HG02642 (cell line): ENCODE data around the gene PITPNC1.
A peak's percentile ranks its signal among the peaks of the same experiment; 100 is the strongest.

ENCODE experiments used
- ATAC-seq: cut with Tn5 transposase; IDR thresholded peaks from one replicate; pipeline ENCODE4 v1.9.1; 2021; ENCODE audit warnings: mild to moderate bottlenecking; ENCODE audit not compliant: unreplicated experiment, poor library complexity

Gene PITPNC1

DNA sequence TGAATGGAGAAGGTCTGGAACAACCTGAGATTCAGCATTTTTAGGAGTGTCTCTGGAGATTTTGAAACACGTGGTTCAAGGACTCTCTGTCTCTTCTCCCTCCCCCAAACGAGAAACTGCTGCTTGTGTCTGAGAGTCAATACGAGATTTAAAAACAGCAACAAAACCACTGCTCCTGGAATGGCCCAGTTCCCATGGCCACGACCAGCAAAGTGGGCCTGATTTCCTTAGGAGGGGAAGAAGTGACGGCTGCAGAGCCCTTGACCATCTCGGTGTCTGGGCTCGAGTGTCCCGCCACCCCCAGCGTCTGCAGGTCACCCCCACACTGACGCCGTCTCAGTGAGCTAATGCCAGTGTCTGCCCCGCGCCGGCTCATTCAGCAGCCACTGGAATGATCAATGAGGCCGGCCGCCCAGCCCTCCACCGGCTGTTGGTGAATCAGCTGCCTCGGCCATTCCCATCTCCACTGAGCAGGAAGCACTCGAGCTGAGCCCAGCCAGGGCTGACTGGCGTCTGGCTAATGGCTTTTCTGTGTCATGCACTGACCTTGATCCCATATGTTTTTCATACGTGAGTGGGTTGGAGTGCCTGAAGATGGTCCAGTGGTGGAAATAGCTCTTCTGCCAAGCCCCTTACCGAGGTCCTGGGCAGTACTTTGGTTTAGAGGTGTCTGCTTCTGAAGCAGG, 151.8 kb downstream of the PITPNC1 start:
- no peak for ATAC-seq

DNA sequence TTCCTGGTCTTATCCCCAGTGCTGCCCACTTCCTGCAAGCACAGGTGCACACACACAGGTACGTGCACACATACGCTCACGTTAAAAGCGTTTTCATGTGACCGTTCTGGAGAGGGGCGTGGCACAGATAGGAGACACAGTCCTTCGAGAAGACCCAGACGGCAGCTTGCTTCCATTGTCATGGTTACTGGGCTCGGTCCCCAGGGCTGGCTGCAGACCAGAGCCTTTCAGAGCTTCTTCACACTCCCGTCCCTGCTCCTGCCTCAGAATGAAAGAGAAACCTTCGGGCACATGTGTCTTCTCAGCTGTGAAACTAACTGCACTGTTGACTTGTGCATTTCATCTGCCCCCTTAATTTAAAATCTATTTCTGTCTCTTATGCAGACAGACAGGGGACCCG, 154.2 kb downstream of the PITPNC1 start:
- ATAC-seq = peak; percentile 78

DNA sequence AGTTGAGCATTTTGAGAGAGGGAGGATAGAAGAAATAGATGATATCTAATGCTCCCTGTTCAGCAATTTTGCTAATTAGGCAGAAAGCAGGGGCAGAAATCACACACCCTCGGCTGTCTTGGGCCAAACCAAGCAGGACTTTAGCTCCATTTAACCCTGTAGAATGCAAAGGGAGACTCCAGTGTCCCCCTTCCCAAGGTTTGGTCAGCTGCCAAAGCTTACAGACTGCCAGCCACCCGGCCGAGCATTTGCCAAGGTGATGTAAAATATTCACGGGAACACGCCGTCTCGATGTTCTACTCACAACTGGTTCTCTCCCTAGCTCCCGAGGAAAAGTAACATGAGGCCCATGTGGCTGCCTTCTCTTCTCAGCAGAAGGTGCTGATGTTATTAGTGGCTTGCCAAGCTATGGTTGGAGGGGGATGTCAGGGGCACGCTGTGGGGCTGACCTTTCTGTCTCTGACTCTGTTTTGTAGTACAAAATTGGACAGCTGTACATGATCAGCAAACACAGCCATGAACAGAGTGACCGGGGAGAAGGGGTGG, 155.3 kb downstream of the PITPNC1 start:
- no peak for ATAC-seq

DNA sequence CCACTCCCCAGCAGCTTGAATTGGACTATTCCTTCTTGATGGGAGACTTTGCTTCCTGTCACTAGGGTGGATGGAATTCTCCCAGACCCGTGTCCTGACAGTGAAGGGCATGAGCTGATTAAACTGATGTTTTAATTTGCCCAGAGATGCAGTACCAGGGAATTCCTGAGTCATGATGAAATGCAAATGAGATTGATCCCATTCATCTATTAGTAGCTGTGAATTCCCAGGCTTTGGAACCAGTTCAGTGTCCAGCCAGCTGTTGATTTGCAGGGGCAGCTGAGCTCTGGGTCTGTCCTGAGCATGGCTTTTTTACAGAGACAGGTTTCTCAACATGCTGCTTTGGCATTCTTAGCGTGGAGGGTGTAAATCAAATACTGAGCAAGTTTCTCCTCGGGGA, 157.9 kb downstream of the PITPNC1 start:
- no peak for ATAC-seq

DNA sequence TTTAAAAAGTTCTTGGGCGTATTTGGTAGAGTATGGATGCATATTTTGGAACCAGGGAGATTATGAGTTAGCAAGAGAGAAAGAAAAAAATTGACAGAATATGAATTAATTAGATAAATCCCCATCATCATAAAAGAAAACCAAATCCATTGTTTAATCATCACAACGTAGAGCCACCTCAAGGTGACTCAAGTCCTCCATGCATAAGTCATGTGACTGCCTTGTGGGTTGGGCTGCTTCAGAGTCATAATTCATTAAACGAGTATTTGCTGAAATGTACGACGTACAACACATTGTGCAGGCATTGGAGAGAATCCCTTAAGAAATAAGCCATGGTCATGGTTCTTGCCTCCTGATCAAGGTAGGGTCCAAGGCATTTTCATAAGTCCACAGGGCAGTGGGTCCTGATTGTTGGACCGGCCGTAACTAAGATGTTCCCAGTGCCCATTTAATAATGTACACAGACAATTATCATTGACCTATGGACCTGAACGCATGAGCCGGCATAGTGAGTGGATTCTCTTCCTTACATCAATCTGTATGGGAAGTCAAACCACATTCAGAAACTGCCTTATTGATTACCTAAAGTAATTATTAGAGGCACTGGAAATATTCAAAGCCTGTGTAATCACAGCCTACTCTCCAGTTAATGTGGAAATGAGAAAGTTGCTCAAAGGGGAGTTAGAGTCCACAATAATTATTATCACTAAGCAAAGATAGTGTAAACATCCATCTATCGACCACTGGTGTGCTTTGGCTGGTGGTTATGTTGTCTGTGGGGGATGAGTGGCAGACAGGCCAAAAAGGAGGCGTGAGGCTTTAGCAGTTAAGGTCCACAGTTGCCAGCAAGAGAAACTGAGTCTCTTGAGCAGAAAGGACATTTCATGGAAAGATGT, 165.4 kb downstream of the PITPNC1 start:
- no peak for ATAC-seq

DNA sequence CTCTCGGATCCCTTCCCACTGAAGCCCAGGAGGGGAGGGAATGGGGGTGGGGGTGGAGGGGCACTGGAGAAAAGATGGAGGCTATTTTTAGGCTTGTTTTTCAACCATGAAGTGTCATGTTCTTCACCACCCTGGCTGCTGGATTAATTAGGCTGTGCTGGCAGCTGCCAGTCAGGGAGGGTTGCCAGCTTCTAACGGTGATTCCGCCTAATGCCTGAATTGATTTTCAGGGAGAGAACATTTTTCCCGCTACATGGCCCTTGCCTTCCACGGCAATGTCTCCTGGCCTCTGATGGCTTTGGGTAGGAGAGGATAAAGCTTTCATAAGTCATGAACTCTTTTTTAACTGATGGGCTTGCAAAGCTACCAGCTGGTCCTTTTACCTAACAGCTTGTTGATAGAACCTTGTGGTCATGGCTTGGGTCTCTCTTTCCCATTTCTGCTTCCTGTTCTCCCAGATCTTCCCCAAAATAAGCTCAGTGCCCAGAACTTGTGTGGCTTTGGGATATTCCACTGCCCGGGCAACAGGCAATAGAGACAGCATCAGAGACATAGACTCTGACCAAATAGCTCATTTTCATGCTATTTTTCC, 167.4 kb downstream of the PITPNC1 start:
- ATAC-seq = no peak

DNA sequence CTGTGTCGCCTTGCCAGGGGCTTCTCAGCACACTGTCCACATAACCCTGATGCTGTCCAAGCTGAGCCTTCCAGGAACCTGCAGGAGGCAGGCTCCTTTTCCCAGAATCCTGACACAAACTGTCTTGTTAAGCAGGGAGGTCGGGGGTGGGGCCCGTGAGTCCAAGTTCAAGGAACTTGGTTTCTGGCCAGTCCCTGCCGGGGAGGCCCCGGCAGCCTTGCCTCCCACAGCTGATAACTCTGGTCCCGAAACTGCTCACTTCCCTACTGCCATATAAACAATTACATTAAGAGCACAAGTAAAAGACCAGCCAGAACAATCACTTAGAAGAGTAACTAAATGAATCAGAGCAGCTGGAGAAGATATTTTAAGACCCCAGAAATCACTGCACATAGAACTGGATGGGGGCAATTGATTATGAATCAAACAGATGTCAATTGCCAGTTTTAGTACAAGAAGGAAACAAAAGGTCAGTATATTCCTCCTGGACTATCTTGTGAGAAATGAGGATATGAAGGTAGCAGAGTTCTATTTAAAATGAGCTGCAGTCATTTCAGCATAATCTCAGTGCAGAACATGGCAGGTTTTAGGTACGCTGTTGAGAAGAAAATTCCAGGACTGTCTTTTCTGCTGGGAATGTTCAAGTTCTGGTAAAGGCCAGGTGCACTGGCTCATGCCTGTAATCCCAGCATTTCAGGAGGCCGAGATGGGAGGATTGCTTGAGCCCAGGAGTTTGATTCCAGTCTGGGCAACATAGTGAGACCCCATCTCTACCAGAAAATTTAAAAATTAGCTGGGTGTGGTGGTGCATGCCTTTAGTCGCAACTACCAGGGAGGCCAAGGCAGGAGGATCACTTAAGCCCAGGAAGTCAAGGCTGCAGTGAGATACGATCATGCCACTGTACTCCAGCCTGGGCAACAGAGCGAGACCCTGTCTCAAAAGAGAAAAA, 169.8 kb downstream of the PITPNC1 start:
- ATAC-seq = peak; percentile 95

DNA sequence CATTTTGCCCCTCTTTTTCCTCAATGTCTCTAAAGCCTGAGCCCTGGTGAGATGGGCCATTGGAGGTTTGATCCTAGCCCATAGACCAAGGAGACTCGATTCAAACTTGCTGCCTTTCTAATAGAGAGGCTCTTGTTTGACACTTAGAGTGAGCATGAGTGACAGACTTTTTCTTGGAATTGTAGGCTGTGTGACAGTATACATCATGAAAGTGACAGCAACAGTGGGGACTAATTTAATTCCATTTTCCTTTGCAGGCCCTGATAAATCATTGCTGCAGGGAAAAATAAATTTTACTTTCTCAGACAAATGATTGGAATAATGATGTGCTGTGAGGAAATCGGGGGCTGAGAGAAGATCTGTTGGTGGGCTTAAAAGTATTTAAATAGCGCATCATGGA, 171.6 kb downstream of the PITPNC1 start:
- ATAC-seq = no peak

DNA sequence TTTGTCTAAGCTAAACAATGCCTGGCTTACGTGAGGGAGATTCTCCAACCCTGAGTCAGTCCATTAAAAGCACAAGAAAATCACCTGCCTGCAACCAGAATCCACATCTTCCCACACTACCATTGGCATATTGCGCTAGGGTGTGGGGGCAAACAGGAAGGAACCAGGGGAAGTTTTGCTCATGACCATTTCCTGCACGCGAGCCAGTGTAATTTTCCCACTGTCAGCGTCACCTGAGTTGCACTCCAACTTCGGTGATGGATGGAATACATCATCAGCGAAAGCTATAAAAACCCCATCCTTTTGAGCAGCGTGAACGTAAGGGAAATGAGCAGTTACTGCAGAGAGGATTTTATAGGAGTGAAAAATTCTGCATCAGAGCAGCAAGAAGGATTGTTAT, 172.7 kb downstream of the PITPNC1 start:
- ATAC-seq = no peak

DNA sequence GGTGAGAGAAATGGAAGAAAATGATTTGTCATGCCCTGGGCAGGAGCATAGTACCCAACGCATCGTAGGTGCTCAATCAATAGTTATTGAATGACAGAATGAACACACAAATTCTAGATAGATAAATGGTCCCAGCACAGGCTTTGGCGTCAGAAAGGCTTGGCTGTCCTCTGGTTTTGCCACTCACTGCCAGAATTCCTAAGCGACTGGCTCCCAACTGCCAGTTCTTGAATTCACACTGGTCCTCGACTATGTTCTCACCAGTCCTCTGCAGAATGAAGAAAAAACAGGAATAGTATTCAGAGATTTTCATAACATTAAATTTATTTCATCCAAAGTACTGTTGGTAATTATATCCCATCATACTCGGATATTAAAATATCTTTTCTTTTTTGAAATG, 177.6 kb downstream of the PITPNC1 start:
- ATAC-seq = no peak

DNA sequence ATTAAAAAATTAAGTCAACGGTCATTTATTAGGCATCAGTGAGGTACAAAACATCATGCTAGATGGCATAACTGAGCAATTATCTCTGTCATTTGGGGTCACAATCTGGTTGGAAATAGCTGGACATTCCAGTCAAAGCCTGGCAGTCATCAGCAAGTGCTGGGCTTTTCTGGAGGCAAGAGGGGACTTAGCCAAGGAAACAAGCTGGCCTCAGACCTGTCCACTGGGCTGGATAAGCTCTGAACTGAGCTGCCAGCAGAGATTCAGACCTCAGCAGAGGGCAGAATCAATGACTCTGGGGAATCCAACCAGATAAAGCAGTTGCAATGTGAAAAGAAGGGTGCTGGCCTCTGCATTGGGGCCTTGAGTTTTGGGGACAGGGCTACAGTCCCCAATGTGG, 178.8 kb downstream of the PITPNC1 start:
- no peak for ATAC-seq

DNA sequence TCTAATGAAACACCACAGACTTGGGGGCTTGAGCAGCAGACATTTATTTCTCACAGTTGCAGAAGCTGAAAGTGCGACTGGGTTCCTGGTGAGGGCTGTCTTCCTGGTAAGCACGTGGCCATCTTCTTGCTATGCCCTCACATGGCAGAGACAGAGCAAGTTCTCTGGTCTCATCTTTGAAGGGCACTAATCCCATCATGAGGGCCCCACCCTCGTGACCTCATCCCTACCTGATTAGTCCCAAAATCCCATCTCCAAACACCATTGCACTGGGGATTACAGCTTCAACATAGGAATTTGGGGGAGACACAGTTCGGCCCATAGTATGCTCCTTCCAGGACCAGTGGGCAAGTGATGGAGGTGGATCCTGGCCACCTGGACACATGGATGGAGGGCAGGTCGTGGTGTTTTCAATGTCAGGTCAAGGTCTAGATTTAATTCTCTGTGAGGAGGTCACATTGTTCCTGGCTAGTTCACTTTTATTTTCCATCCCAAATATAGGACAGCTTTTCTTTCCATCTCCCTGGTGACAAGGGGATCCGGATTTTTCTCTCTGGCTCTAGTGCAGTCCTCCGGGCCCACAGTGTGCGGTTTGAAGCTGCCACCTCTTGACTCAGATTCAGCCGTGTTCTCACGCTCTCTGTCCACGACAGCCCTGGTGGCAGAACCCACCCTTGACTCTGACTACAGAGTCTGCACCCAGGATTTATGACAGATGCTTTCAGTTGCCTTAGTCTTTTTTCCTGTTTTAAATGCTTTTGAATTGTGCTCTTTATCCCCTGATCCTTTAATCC, 180.2 kb downstream of the PITPNC1 start:
- ATAC-seq = no peak

DNA sequence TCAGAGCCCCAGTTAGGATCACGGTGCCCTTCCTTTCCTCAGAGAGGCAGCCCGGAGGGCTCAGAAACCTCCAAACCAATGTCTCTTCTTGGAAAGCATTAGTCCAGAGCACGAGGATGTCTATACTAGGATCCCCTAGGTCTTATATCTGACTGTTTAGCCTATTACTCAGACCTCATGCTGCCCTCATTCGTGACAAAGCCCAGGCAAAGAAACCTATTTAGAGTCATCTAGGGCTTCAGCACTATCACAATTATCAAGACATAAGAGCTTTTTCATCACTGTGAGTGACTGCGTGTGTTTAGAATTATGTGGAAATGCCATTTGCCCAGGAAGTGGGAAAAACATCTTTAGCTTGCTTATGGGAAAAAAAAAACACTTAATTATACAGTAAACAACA, 180.8 kb downstream of the PITPNC1 start:
- no peak for ATAC-seq

DNA sequence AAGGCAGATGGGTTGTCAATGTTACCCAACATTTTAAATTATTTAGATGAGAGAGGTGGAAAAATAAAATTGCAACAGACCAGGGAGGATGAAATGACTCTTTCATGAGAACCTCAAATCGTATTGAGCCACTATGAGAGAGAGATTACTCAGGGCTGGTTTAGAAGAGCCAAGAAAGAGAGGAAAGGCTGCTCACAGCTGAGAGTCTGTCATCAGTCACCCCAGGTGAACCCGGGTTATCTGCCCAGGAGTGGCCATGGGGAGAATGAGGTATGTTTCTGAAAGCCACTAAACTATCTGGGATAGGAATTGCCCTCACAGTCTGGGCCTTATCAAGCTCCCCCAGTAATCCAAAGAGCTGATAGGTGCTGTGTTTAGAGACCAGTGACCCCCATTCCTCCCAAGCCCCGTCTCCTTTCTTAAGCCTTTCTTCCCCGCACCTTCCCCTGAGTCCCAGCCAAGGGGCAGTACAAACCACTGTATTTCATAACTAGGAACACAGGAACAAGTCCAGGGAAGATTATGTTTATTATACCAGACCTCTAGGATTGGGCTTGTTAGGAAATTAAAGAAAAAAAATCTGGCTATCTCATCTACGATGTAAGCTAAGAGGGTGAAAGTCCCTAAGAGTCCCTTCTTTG, 181.8 kb downstream of the PITPNC1 start:
- no peak for ATAC-seq

DNA sequence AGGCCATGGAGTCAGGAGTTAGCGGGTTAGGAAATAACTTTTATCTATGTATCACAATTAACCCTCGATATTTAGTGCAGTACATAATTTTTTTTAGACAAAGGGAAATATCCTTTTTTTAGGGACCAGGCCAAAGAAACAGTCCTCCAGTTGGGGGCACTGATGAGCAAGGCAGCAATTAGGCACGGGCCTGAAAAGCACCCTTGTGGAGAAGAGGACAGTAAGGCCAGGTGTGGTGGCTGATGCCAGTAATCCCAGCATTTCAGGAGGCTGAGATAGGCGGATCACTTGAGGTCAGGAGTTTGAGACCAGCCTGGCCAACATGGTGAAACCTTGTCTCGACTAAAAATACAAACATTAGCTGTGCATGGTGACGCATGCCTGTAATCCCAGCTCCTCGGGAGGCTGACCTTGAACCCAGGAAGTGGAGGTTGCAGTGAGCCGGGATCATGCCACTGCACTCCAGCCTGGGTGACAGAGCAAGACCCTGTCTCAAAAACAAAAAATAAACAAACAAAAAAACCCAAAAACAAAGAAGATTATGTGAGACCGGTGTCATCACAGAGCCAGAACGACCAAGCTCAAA, 182.4 kb downstream of the PITPNC1 start:
- no peak for ATAC-seq

DNA sequence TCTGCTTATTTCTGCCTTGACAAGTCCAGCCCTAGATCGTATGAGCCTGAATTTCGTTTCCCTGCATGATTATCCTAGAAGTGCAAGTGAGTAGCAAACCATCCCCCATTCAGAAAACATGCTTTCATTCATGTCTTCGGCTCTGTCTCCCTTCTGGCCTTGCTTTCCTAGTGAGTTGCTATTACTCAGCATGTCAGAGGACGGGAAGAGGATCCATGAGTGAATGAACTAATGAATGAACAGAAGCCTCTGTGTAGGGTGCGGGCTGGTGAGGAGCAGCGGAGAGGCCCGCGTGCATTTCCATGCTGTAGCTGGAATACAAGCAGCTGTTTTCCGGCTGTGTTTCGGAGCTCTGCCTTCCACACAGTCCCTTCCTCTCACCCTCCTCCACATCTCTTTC, 184.9 kb downstream of the PITPNC1 start:
- ATAC-seq = no peak

DNA sequence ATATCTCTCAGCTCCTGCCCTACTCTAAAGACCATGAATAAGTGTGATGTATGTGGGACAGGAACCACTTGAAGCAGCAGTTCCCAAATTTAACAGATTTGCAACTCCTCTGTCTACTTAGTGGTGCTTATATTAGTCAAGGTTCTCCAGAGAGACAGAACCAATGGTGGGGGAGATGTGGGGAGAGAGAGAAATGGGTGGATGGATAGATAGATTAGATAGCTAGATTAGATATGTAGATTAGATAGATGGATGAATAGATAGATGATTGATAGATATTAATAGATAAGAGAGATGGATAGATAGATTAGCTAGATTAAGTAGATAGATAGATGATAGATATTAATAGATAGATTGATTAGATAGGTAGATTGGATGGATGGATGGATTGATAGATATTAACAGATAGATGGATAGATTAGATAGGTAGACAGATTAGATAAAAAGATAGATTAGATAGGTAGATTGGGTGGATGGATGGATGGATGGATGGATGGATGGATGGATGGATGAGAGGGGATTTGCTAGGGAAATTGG, 186.7 kb downstream of the PITPNC1 start:
- ATAC-seq = no peak

DNA sequence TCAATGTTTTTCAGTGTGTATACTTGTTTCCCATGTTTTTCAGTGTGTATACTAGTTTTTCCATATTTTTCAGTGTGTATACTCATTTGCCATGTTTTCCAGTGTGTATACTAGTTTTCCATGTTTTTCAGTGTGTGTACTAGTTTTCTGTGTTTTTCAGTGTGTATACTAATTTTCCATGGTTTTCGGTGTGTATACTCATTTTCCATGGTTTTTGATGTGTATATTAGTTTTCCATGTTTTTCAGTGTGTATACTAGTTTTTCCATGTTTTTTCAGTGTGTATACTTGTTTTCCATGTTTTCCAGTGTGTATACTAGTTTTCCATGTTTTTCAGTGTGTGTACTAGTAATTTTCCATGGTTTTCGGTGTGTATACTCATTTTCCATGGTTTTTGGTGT, 188.0 kb downstream of the PITPNC1 start:
- ATAC-seq = no peak
